GM12875 (cell line): ENCODE data around the gene KIAA1671.

Experiments used
- H3K4me3 ChIP-seq: one replicate; pipeline ENCODE4 v1.5.1; 2011; ENCODE audit warnings: low read depth, low read length, control low read depth
- CTCF ChIP-seq: IDR thresholded peaks from 2 replicates; pipeline ENCODE4 v1.5.1; 2011; ENCODE audit warnings: low read depth, mild to moderate bottlenecking, control low read depth, inconsistent platforms, low read length, moderate library complexity, borderline replicate concordance; ENCODE audit not compliant: insufficient read depth

Gene KIAA1671

GRCh38 chr22:25156736-25157135 lies 204.2 kb downstream of the KIAA1671 start:
- H3K4me3 ChIP-seq, result no peak overlapping the region
- no peak for TF ChIP-seq CTCF

DNA sequence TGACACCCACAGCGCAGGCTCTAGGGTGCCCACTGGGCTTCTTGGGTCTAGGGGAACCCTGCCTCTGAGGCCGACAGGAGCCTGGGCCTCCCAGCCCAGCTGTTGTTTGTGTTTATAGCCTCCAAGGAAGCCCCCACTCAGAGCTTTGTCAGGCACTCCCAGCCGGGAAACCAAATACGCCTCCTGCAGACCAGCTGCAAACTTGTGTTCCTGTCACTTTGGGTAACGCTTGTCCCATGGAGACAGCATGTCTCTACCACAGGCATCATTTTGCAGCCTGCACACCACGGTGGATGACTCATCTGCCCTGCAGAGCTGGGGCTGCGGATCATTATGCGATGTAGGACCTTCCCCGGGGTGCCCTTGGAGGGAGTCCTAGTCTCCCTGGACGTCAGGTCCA lies 206.5 kb downstream of the KIAA1671 start:
- no peak overlapping the region for H3K4me3 ChIP-seq
- TF ChIP-seq CTCF, result no peak

- no peak for TF ChIP-seq CTCF
- H3K4me3 ChIP-seq, result no peak overlapping the region
Observed at GRCh38 chr22:25160120-25160996, 207.8 kb downstream of the KIAA1671 start.

- no peak for TF ChIP-seq CTCF
- no peak overlapping the region for H3K4me3 ChIP-seq
Observed at GRCh38 chr22:25161017-25161915, 208.8 kb downstream of the KIAA1671 start.

DNA sequence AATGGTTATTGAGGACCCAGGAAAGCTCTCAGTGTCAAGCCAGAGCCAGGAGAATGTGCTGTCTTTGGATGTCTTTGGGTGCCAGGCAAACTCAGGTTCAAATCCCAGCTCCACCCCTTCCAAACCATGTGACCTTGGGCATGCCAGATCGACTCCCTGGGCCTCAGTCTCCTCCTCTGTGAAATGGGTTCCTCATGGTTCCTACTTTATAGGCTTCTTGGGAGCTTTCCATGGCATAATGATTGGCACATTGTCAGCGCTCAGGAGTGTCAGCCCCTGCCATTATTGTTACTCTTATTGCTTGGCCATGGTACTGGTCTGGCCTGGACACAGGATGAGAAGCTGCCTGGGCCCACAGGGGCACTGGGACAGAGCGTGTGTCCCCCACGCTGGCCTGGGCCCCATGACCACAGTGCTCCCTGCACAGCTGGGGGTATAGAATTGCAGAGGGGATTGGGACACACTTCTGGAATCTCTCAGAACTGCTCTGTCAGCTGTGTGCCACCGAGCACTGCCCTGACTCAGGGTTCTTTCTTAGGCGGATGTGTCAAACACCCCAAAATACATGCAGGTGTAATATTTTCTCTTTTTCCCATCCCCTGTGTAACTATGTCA lies 209.5 kb downstream of the KIAA1671 start:
- H3K4me3 ChIP-seq, result no peak overlapping the region
- no peak for TF ChIP-seq CTCF

DNA sequence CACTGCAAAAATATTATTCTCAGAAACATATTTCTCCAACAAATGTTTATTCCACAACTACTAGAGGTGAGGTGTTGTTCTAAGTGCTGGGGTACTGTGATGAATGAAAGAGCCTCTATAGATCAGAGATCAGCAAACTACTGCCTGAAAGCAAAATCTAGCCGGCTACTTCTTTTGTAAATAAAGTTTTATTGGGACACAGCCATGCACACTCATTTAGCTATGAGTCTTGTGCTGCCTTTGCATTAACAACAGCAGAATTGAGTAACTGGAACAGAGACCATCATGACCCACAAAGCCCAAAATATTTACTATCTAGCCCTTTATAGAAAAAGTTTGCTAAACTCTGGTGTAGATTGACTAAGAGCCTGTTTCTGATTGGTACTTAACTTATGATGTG lies 210.0 kb downstream of the KIAA1671 start:
- no peak overlapping the region for H3K4me3 ChIP-seq
- no peak for TF ChIP-seq CTCF
